Pons (tissue), 1 donor: ENCODE measurements around the gene EIF2D.
"Not testable (repeated sequence)": the region's sequence is repeated elsewhere in the genome, so short reads cannot be mapped to it uniquely, and the experiment has no call there.

Experiments
- DNase-seq: peaks from one replicate; pipeline ENCODE4 v3.0.0-alpha.2; 2016; ENCODE audit warnings: low spot score

Gene EIF2D

DNA sequence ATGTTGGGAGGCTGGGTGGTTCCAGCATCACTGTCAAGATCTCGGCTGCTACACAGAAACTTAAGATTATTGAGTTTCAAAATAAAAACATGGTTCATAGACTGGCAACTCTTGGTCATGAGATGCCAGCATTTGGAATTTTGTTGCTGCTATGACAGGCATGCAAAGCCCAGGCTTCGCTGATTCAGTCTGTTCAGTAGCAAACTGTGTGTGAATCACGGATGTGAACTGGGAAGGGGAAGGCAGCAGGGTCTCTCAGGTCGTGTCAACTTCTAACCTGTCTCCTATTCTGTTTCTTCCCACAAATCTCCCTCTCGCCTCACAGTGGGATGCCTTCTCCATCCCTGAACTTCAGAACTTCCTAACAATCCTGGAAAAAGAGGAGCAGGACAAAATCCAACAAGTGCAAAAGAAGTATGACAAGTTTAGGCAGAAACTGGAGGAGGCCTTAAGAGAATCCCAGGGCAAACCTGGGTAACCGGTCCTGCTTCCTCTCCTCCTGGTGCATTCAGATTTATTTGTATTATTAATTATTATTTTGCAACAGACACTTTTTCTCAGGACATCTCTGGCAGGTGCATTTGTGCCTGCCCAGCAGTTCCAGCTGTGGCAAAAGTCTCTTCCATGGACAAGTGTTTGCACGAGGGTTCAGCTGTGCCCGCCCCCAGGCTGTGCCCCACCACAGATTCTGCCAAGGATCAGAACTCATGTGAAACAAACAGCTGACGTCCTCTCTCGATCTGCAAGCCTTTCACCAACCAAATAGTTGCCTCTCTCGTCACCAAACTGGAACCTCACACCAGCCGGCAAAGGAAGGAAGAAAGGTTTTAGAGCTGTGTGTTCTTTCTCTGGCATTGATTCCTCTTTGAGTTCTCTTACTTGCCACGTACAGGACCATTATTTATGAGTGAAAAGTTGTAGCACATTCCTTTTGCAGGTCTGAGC lies 25.5 kb downstream of the EIF2D start:
- no peak for DNase-seq

DNA sequence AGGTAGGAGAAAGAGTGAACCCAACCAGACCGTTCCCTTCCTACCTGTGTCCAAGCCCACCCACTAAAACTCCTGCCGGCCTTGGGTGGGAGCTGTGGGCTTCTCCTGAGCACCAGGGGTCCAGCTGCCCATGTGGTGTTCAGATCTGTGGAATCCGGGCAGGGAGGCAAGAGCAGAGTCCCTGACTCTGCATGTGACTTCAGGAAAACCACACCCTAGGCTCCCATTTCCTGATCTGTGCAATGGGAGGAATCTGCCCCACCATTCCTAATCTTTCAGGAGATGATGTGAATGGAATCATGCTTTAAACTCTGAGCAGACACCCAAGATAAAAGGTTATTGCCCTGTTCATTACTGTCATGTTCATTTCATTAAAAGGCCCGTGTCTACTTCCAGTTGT lies 27.6 kb downstream of the EIF2D start:
- DNase-seq = no peak

DNA sequence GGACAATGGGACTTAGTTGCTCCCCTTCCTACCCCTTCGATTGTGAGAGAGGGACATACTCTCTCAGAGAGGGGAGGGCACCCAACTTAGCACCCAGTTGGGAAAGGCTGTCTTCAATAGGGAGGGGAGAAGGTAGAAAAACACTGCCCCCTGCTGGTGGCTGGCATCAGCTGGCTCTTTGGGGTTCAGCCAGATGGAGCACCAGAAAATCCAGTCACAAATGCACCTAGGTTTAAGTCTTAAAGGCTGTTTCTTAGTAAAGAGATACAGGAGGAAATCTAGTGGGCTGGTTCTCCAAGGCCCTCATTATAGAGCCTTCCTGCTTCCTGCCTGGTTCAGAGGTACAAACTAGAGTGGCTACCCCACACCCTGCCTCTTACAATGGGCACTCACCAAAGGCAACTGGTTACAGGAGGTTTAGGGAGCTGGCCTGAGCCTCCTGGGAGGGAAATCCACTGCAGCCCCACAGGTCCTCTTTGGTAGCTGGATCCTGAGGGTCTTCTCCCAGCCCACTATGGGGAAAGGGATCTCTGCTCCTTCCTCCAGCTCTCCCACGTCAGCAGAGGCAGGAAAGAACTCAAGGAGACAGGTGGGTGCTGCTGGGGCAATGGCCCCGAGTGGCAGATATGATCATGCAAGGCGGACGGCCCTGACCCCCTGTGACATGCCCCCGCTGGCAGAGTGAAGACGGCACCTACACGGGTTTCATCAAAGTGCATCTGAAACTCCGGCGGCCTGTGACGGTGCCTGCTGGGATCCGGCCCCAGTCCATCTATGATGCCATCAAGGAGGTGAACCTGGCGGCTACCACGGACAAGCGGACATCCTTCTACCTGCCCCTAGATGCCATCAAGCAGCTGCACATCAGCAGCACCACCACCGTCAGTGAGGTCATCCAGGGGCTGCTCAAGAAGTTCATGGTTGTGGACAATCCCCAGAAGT lies 28.3 kb downstream of the EIF2D start:
- peak; percentile 72 for DNase-seq

DNA sequence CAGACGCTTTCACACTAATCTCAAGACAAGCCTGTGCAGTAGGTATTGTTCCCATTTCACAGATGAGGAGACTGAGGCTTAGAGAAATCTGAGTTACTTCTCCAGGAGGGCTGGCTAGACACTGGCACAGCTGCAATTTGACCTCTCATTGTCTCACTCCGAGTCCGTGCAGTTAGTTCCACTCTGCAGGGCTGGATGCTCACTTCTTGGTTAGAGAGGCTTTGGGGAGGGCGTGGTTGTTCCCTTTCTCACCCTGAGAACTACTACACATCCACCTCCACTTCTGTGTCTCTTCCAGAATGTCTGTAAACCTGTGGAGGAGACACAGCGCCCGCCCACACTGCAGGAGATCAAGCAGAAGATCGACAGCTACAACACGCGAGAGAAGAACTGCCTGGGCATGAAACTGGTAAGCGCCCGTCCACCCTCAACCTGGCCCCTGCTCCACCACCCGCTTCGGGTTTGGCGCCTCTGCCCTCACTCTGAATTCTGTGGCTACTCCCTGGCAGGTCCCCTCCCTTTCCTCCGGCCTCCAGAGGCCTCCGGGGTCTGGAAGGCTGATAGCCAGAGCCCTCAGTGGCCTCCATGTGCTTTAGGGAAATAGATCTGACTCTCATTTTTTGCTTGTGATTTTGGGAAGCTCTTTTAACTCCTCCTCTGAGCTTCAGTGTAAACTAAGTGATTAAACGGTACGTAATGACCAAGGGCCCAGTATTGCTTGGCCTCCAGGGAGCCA lies 29.1 kb downstream of the EIF2D start:
- DNase-seq = no peak

DNA sequence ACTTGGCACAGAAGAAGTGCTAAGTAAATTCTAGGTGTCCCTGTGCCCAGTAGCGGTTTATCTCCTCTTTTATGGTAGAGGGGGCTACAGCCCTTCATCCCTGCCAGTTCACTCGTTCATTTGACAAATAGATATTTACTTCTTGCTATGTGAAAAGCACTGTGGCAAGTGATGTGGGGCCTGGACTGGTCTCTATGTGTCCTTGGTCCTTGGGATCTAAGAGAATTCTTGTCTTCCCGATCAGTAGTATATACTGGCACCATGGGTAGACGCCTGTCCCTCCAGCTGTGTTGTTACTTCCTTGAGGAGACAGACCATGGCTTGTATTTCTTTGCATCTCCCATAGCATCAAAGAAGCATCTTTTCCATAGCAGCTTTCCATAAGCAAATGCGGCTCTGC lies 29.7 kb downstream of the EIF2D start:
- no peak for DNase-seq

DNA sequence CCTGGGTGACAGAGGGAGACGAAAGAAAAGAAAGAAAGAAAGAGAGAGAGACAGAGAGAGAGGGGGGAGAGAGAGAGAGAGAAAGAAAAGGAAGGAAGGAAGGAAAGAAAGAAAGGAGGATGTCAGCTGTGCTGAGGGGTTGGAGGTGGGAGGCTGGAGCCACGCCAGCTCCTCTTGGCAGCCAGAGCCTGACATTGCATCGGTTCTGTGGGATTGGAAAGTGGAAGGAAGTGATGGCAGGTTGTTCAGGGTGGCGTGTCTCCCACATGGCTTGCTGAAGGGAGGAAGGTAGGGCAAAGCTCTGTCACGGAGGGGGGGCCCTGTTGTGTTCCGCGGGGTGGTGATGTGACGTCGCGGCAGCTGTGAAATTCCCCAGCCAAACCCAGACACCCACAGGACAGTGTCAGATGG lies 30.7 kb downstream of the EIF2D start:
- peak; percentile 53 for DNase-seq

DNA sequence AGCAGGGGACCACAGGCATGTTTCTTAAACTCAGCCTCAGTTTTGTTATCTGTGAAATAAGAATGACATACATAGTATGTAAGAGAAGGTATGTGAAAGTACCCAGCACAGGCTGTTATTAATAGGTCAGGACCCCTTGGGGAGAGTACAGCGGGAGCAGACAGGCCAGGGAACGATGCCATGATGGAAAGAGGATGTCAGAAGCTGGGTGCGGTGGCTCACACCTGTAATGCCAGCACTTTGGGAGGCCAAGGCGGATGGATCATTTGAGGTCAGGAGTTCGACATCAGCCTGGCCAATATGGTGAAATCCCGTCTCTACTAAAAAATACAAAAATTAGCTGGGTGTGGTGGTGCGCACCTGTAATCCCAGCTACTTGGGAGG lies 31.2 kb downstream of the EIF2D start:
- not testable (repeated sequence) for DNase-seq

DNA sequence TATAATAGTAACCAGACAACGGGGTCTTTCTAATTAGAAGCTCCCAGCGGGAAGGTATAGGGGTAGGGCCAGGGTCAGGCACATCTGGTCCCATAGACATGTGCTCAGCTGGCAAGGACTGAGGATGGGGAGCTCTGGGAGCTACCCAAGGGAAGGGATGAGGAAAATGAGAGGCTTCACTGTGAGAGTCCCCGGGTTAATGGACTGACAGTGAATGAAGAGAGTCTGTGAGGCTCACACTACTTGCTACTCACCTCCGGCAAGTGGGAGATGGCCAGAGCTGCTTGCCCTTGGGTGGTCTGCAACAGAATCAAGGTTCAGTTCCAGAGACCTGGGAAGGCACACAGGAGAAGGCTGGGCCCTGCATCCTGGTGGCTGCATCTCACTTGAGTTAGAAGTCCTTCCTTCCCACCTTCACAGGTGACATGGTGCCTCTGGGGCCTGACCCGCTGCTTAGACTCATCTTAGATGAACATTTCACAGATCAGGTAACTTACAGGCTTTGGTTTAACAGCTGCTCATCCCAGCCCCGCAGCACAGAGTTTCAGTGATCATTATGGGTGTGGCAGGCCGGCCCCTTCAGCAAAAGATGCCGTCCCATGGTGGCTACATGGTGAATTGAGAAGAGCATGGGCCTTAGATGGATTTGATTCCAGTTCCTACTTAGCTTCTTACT lies 31.7 kb downstream of the EIF2D start:
- DNase-seq = no peak

DNA sequence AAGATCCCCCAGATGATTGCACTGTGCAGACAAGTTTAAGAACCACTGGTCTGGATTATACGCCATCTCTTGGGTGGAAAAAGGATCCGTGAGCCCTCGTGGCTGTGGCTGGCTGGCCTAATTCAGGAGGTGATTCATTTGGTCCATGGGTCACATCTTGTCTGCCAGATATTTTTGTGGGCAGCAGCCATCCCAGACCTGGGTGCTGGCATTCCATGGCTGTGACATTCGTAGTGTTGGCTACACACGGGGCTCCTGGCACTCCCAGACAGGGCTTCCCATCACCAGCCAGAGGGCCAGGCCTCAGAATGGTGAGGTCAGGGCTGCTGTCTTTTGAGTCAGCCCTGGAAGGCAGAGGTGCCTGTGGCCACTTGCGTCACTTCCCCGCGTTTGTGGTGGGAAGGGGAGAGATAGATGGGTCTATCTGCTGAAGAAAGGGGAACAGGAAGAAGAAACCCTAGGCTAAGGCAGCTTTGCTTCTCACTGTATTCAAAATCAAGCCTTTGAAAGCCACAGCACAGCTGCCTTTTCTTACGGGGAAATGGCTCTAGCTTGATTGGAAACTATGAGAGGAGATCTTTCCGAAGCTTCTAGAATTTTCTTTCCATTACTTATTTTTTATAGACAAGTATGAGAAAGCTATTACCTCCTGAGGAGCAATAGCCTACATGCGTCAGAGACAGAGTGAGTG lies 32.4 kb downstream of the EIF2D start:
- DNase-seq = peak; percentile 85

DNA sequence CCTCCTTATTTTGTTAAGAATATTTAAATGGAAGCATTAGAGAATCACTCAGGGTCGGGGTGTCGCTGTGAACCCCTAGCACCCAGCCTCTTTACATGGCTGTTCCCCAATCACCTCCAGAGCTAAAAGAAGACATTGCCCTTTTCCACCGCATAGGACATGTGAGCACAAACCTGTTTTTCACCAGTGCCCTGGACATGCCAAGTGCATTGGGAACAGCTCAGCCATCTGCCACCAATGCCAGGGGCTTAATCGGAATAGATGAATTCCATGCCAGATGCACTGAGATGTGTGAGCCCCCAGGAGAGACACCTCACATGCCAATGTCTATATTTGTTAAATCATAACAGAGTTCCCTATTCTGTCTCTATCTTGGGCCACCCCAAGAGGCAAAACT lies 33.3 kb downstream of the EIF2D start:
- no peak for DNase-seq

DNA sequence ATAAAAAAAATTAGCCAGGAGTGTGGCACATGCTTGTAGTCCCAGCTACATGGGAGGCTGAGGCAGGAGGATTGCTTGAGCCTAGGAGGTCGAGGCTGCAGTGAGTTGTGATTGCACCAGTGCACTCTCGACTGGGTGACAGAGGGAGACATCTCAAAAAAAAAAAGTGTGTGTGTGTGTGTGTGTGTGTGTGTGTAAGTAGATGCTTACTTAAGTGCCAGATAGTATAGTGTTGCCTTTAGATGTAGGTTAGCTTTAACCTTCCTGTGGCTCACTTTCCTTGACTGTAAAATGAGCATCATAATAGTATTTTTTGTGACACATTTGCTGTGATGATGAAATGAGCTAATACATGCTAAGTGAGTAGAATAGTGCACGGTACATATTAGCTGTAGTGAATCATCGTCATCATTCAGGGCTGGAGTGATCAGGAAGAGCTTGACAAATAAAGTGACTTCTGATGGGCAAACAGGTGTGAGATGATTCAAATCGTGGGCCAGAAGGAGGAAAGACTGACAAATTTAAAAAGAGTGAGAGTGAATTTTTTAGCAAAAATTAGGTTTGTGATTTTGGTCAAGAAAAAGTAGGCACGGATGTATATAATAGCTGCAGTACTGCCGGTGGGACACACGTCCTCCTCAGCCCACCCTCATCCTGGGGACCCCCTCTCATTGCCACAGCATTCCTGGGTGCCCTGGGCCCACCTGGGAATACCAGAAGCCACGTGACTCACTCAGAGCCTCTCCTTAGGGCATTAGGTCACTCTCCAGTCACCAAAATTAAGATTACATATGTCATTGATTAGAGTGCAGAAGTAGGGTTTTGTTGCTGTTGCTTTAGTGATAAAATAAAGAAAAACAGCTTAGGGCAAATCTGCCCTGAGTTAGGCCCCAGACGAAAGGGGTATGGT lies 33.9 kb downstream of the EIF2D start:
- no peak for DNase-seq

DNA sequence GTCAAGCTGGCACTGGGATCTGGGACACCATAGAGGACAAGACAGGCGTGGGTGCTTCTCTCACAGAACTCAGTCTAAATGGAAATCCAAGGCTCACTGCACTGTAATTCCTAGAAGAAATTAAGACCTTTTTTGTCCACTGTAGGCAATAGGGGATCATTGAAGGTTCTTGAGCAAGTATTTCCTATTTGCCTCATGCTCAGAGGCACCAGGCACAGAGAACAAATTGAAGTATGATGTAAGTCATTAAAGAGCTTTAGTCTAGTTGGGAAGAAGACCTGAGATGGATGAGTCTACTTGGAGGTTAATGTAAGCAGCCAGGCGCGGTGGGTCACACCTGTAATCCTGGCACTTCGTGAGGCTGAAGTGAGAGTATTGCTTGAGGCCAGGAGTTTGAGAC lies 34.6 kb downstream of the EIF2D start:
- DNase-seq = no peak

DNA sequence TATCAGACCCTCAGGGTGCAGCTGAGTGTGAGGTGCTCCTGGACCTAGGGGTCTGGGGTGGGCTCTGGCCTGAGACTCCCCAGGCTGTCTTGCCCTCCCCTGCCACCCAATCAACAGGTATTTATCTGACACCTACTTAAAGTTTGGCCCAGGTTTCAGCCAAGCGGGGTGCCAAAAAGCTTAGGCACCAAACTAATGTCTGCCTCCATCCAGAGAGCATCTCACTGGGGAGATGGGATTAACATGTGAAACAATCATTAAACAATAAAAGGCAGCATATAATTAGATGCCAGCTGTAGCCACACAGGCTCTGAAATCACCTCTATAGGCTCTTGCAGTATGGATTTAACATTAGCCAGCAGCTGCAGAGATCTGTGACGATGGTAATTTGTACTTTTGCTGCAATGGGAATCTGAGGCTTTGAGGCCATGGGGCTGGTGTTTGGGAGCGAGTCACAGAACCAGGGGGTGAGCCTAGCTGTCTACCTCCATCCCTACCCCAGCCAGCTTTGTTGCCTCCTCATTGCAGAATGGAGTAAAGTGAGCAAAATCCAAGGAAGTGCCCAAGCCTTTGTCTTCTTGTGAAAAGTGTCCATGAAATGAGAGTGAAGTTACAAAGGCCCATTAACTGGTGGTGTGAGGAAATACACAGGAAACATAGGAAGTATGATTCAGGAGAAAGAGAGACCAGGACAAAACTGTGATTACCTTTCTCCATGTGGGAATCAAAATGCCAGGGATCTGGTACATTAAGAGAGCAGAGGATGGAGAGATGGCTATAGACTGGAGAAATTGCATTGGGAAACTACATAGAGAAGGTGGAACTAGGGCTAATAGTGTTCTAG lies 36.1 kb downstream of the EIF2D start:
- no peak for DNase-seq

DNA sequence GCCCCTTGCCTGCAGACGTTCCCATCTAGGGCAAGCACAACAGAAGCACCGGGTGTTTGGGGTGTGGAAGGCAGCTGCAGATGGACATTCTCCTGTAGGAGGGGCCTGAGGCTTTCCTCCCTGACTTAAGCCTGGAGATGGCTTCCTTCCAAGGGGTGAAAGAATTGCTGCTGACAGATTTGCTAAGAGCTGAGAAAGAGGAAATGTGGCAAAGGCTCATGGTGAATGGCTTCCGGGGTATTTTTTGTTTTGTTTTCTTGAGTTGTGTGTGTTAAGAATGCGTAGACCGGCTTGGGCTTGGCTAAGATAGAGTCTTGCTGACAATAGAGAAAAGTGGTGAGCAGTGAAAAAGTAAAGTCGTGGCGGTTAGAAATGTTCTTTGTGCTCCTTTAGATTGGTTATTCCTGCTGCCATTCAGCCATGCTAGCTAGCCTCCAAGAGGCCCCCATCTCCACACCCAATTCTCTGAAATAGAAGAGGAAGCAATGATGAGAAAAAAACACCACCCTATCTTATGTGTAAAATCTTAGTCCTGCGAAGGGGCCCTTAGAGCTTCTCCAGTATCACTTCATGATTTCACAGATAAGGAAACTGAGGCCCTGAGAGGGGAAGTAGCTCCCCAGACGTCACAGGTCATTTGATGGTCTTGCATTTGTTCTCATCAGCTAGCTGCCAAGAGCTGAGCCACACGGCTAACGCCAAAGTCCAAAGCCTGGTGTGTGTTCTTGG lies 36.9 kb downstream of the EIF2D start:
- DNase-seq = peak; percentile 90

DNA sequence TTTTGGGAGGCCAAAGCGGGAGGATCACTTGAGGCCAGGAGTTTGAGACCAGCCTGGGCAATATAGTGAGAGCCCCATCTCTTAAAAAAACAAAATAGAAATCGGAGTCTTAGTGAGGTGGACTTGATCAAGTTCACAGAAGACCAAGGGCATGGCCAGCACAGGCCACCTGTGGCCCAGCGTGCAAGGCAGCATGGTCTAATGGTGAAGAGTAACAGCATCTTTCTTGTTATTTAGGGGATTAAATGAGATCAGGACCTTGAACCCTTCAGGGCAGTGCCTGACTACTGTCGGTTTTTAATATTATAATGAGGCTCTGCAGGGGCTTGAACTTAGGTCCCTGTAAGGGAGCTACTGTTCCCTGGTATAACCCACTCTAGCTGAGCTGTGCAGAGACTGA lies 38.5 kb downstream of the EIF2D start:
- DNase-seq = no peak

DNA sequence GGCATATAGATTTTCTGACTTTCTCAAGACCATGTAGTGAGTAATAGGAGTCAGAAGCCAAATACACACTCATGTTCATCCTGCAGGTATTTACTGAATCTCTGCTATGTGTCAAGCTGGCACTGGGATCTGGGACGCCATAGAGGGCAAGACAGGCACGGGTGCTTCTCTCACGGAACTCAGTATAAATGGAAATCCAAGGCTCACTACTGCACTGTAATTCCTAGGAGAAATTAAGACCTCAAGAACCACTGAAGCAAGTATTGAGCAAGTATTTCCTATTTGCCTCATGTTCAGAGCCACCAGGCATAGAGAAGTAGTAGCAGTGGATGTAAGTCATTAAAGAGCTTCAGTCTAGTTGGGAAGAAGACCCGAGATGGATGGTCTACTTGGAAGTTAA lies 38.9 kb downstream of the EIF2D start:
- no peak for DNase-seq

DNA sequence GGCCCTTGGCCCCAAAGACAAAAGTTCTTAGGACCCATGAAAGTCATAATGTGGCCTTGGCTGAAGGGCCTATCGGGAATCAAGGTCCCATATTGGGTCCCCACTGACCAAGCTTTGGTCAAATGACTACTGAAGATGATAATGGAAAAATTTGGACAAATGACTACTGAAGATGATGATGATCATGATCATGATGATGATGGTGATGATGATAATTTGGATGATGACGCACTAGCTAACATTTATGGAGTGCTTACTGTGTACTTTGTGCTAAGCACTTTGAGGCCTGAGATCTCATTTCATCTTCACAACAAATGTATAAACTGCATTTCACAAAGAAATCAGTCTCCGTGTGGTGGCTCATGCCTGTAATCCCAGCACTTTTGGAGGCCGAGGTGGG lies 39.4 kb downstream of the EIF2D start:
- no peak for DNase-seq

DNA sequence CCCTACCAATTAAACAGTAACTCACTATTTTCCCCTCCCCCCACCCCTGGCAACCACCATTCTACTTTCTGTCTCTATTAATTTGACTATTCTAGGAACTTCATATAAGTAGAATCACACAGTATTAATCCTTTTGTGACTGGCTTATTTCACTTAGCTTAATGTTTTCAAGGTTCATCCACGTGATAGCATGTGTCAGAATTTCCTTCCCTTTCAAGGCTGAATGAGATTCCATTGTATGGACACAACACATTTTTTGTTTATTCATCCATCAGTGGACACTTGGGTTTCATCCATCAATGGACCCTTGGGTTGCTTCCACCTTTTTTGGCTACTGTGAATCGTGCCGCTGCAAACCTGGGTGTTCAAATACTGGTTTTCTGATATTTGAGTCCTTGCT lies 41.7 kb downstream of the EIF2D start:
- DNase-seq = peak; percentile 52
